Spinal cord (tissue), 10 donors: ENCODE data around the gene DDR2. TPM values are rescaled to one million over a fixed set of nuclear protein-coding genes. Genes with fewer than 3 reads are reported as not detected.

Experiments
- DNase-seq, 6 donors: peaks; one replicate each; pipeline versions ENCODE4 v3.0.0 to v3.0.0-alpha.2; 2013 to 2015; ENCODE audit warnings: low spot score in 6 of 6, low read depth in 4 of 6
- H3K27ac ChIP-seq: one replicate; pipeline ENCODE4 v1.5.1; 2013; ENCODE audit warnings: low read depth, low read length, control low read depth
- H3K27me3 ChIP-seq: one replicate; pipeline ENCODE4 v1.6.1; 2013; ENCODE audit warnings: low read length; ENCODE audit not compliant: control insufficient read depth, insufficient read depth
- H3K36me3 ChIP-seq: one replicate; pipeline ENCODE4 v1.6.1; 2013; ENCODE audit warnings: low read length; ENCODE audit not compliant: control insufficient read depth, insufficient read depth
- H3K4me1 ChIP-seq: one replicate; pipeline ENCODE4 v1.6.1; 2013; ENCODE audit warnings: low read length; ENCODE audit not compliant: control insufficient read depth, insufficient read depth
- H3K4me3 ChIP-seq: one replicate; pipeline ENCODE4 v1.5.1; 2013; ENCODE audit warnings: low read depth, low read length, control low read depth
- H3K9me3 ChIP-seq: one replicate; pipeline ENCODE4 v1.6.1; 2013; ENCODE audit warnings: low read length; ENCODE audit not compliant: control insufficient read depth, insufficient read depth
- WGBS: methylation state at CpG from one replicate; pipeline ENCODE4 v1.1.5; 2013; ENCODE audit warnings: missing lambda C conversion rate; ENCODE audit not compliant: insufficient coverage; 5-methylcytosine and 5-hydroxymethylcytosine counted together
- polyA plus RNA-seq, 2 donors: library from polyadenylated mRNA; unstranded; fragments of 120-200 nt; gene quantifications; one replicate each; pipeline ENCODE4 v1.2.1, GENCODE V29; 2013; ENCODE audit not compliant: insufficient read length in 2 of 2
- total RNA-seq, 2 donors: library from RNA; depleted of rRNA in 1 of 2; stranded (reverse); fragments of 120-200 nt in 1 of 2; fragments of >200 nt in 1 of 2; gene quantifications; one replicate each; pipeline versions ENCODE4 v1.2.3 to v1.2.4, GENCODE V29; 2013 to 2014
- donor health status: healthy.

Gene DDR2
- total and polyA plus RNA-seq, 4 donors: 11.1 to 96.3 (median 28.6) TPM

- Histone ChIP-seq H3K4me1 (no peaks in the 10 kb centered on the region), H3K27ac (no peak overlapping the region), H3K4me3 (no peak overlapping the region), H3K36me3 (no peaks in the 10 kb centered on the region), H3K27me3 (no peaks in the 10 kb centered on the region), H3K9me3 (no peaks in the 10 kb centered on the region)
- no peak for DNase-seq
- no CpG with 5 or more reads among the region's 5 CpGs for WGBS
These were observed 57.7 kb downstream of the DDR2 start for GRCh38 chr1:162689745-162690671.

GRCh38 chr1:162690672-162691434 lies 58.6 kb downstream of the DDR2 start:
- no peak for DNase-seq
- no peak overlapping the region for H3K27ac ChIP-seq
- no peaks in the 10 kb centered on the region for H3K27me3 ChIP-seq
- peaks cover 3% of the 10 kb centered on the region for H3K4me1 ChIP-seq
- WGBS: 32% methylated on average over 4 of the region's 7 CpGs
- no peaks in the 10 kb centered on the region for H3K9me3 ChIP-seq
- H3K4me3 ChIP-seq: no peak overlapping the region
- no peaks in the 10 kb centered on the region for H3K36me3 ChIP-seq

GRCh38 chr1:162691999-162692575 lies 59.8 kb downstream of the DDR2 start:
- WGBS: 62% methylated on average over 2 of the region's 4 CpGs
- H3K4me1 ChIP-seq: peaks cover 11% of the 10 kb centered on the region
- no peak overlapping the region for H3K27ac ChIP-seq

GRCh38 chr1:162694911-162695310 lies 62.6 kb downstream of the DDR2 start:
- no CpG with 5 or more reads among the region's 4 CpGs for WGBS
- Histone ChIP-seq H3K9me3 (no peaks in the 10 kb centered on the region), H3K36me3 (no peaks in the 10 kb centered on the region), H3K4me3 (no peak overlapping the region), H3K27ac (no peak overlapping the region), H3K27me3 (no peaks in the 10 kb centered on the region), H3K4me1 (peaks cover 11% of the 10 kb centered on the region)
- no peak for DNase-seq

More at GRCh38 chr1:162691999-162692575, 59.8 kb downstream of the DDR2 start:
- H3K36me3 ChIP-seq: no peaks in the 10 kb centered on the region
- H3K9me3 ChIP-seq: no peaks in the 10 kb centered on the region
- H3K4me3 ChIP-seq: no peak overlapping the region
- no peaks in the 10 kb centered on the region for H3K27me3 ChIP-seq
- no peak for DNase-seq

GRCh38 chr1:162695687-162696086 lies 63.4 kb downstream of the DDR2 start:
- WGBS: no CpG with 5 or more reads among the region's 1 CpG
- Histone ChIP-seq H3K9me3 (no peaks in the 10 kb centered on the region), H3K27ac (peak overlapping the region; percentile 69), H3K36me3 (no peaks in the 10 kb centered on the region), H3K27me3 (no peaks in the 10 kb centered on the region), H3K4me1 (peaks cover 11% of the 10 kb centered on the region), H3K4me3 (no peak overlapping the region)
- DNase-seq: no peak

- no peaks in the 10 kb centered on the region for H3K27me3 ChIP-seq
- no peak overlapping the region for H3K4me3 ChIP-seq
- DNase-seq: peak; percentile 38 to 93 (median 62)
- peaks cover 11% of the 10 kb centered on the region for H3K4me1 ChIP-seq
- H3K9me3 ChIP-seq: no peaks in the 10 kb centered on the region
- no peaks in the 10 kb centered on the region for H3K36me3 ChIP-seq
- WGBS: 29% methylated on average over 4 of the region's 5 CpGs
- peak overlapping the region; percentile 69 for H3K27ac ChIP-seq
These were observed 64.1 kb downstream of the DDR2 start for GRCh38 chr1:162696286-162696862.

- peaks cover 11% of the 10 kb centered on the region for H3K4me1 ChIP-seq
- H3K27me3 ChIP-seq: no peaks in the 10 kb centered on the region
- H3K4me3 ChIP-seq: no peak overlapping the region
- DNase-seq: peak in 1 of 6 donors; percentile 24
- H3K9me3 ChIP-seq: no peaks in the 10 kb centered on the region
- H3K27ac ChIP-seq: peak overlapping the region; percentile 69
- 80% methylated on average over 2 of the region's 6 CpGs for WGBS
- no peaks in the 10 kb centered on the region for H3K36me3 ChIP-seq
These were observed 65.1 kb downstream of the DDR2 start for GRCh38 chr1:162697140-162697895.

- Histone ChIP-seq H3K4me1 (peaks cover 11% of the 10 kb centered on the region), H3K27ac (no peak overlapping the region), H3K4me3 (no peak overlapping the region), H3K9me3 (no peaks in the 10 kb centered on the region), H3K36me3 (no peaks in the 10 kb centered on the region), H3K27me3 (no peaks in the 10 kb centered on the region)
- WGBS: no CpG with 5 or more reads among the region's 3 CpGs
- DNase-seq: no peak
These were observed 67.1 kb downstream of the DDR2 start for GRCh38 chr1:162699366-162699765.

- H3K27ac ChIP-seq: no peak overlapping the region
- H3K36me3 ChIP-seq: no peaks in the 10 kb centered on the region
- H3K4me3 ChIP-seq: no peak overlapping the region
- H3K4me1 ChIP-seq: peaks cover 11% of the 10 kb centered on the region
- no peaks in the 10 kb centered on the region for H3K27me3 ChIP-seq
- DNase-seq: no peak
- WGBS: 100% methylated on average over 1 of the region's 1 CpG
- H3K9me3 ChIP-seq: no peaks in the 10 kb centered on the region
These were observed 67.9 kb downstream of the DDR2 start for GRCh38 chr1:162700131-162700530.
